EL (cell line): ENCODE data around the gene DNAJB9.

Experiments used
- DNase-seq: peaks from one replicate; pipeline ENCODE4 v3.0.0-alpha.2; 2016

The DNAJB9 gene

DNA sequence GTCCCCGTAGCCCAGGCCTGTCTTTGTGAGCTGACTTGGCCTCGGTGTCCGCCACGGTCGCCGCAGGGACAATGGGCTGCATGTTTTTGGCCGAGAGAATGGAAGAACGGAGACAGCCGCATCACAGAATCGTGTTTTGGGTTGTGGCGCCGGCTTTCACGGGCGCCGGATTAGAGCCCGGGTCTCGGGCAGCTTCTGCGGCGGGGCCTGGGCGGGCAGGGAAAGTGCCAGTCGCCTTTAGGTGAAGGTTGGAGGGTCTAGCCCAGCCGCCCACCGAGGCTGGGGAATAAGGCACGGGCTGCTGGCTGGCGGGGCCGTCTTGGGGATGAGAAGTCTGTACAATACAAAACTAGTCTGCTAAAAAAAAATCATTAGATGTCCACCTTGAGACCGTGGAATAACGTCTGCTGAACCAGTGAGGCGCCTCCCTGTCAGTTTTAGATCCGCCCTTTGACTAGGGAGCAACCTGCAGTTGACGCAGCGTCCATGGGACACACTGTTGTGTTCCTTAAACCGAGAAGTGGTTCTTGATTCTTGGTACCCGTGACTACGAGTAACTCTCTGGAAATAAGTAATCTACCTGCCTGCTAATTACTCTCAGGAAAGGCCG lies 577 bp downstream of the DNAJB9 start:
- peak; percentile 47 for DNase-seq

GRCh38 chr7:108572480-108572879 lies 2.8 kb downstream of the DNAJB9 start:
- no peak for DNase-seq

DNA sequence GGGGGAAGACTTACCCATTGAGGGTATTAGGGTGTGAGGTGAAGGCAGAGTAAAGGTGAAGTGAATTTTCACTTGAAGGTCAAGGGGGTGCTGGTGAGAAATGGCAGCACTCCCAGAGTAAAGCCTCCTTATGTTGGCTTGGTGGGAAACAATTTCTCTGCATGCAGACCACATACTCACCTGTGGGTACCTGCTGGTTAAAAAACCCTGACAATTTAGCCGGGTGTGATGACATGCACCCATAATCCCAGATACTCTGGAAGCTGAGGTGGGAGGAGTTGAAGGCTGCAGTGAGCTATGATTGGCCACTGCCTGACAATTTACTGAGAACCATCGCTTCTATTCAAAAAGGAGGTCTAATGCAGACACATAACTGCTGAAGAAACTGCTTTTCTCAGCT lies 5.5 kb downstream of the DNAJB9 start:
- no peak for DNase-seq

- DNase-seq = no peak
Observed at GRCh38 chr7:108576116-108576515, 6.4 kb downstream of the DNAJB9 start.

GRCh38 chr7:108578937-108579336 lies 9.3 kb downstream of the DNAJB9 start:
- no peak for DNase-seq

- no peak for DNase-seq
Observed at GRCh38 chr7:108580298-108580697, 10.6 kb downstream of the DNAJB9 start.

DNA sequence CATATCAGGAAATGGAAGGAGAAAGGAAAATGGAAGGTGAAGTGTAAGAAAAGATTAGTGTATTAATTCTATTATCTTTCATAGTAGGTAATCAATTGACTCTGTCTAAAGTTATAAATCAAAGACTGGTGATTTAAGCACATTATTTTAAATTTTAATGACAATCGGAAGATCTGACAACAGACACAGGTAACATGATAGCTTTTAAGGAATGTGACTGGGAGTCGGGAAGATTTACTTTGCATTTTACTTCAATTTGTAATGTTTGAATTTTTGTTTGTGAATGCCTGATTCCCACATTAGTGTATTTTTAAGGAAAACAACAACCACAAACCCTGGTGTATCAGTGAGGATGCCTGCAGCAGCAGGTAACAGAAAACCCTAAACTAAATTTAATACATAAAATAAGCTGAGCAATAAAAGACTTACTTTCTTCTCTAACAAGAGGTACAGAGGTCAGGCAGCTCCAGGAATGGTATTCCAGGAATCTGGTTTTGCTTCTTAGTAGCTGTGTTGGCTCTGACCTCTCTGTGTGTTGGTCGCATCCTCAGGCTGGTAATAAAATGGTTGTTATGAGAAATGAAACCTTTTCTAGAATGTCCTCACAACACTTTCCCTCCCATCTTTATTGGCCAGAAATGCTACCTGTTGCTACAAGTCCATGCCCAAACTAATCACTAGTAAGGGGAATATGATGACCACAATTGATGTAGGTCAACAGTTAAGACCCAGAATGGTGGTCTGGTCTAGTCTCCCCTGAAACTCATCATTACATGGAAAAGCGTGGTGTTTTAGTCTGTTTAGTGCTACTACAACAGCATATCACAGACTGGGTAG lies 12.2 kb downstream of the DNAJB9 start:
- peak; percentile 62 for DNase-seq

DNA sequence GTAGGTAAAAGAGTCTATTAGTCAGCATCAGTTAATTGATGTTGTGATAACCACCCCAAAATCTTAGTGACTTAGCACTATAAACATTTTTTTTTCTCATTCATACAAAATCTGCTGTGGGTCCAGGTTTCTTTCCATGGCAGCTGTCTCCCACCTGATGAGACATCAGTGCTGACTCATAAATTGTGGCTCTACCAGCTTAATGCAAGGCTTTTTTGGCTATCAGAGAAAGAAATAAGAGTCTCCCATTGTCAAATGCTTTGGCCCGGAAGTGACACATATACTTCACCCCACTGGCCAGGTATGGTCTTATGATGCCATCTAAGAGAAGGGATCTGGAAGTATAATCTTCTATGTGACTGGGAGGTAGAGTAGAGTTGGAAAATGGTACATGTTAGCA lies 14.5 kb downstream of the DNAJB9 start:
- no peak for DNase-seq

GRCh38 chr7:108585843-108586242 lies 16.2 kb downstream of the DNAJB9 start:
- no peak for DNase-seq

DNA sequence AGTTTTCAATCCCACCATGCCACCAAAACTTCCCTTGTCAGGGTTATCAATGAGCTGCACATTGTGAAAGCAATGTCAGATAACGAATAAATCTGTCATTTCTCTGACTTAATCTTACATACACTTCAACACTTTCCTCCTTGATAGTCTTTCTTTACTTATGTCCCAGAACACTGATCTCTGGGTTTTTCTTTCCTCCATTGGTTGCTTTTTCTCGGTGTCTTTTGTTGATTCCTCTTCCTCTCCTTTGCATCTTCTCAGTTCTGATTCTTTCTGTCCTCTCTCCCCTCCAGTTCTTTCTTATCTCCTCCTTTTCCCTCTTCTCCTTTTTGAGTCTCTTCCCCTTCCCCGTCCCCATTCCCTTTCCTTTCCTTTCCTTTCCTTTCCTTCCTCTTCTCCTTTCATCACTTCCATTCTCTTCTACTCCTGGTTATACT lies 16.6 kb downstream of the DNAJB9 start:
- no peak for DNase-seq

DNA sequence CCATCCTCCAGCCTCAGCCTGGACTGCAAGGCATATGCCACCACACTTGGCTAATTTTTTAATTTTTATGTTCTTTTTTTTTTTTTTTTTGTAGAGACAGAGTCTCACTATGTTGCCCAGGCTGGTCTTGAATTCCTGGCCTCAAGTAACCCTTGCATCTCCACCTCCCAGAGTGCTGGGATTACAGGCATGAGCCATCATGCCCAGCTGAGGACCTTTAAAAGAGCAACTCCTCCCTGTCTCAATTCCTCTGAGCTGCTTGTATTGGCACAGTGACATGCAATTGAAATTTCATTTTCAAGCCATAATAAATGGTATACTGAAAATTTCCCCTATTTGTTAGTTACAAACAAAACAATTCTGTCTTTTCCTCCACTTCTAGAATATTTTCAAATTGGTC lies 19.5 kb downstream of the DNAJB9 start:
- DNase-seq = no peak

- no peak for DNase-seq
Observed at GRCh38 chr7:108589874-108590273, 20.2 kb downstream of the DNAJB9 start.

GRCh38 chr7:108590606-108591005 lies 20.9 kb downstream of the DNAJB9 start:
- no peak for DNase-seq

- peak; percentile 21 for DNase-seq
Observed at GRCh38 chr7:108592646-108593201, 23.1 kb downstream of the DNAJB9 start.

GRCh38 chr7:108596560-108596959 lies 26.9 kb downstream of the DNAJB9 start:
- DNase-seq = no peak

DNA sequence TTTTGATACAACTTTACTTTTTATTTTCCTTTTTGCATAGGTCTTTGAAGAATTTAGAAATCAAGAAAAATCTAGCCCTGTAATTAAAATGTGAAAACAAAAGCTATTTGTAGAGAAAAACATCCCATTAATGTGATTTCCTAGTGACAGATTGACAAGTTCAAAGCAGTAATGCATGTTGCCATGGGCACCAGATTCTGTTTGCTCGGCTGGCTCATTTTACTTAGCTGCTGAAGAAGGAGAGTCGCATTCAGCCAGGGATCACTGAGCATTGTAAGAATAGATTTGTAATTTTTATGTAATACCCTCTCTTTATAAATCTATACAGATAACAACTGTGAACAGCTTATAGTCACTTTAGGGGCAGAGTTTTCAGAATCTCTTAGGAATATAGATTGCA lies 28.5 kb downstream of the DNAJB9 start:
- DNase-seq = no peak

GRCh38 chr7:108598914-108599580 lies 29.4 kb downstream of the DNAJB9 start:
- DNase-seq = no peak

DNA sequence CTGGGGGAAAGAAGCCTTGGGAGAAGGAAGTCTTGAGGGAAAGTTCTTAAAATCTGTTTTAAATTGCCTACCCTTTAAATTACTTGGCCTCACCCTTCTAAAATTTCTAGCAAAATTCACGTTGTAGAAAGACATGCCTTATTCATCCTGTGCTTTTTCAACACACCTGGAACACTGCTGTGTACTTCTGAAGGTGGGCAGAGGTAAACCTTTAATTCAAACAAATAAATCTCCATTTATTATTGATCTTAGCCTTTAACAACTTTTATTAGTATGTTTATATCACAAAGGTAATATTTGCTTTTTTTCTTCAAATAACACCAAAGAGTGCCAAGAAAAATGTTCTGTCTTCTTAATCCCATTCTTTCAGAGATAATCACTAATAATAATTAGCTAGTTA lies 30.7 kb downstream of the DNAJB9 start:
- DNase-seq = no peak

- no peak for DNase-seq
Observed at GRCh38 chr7:108603656-108604306, 34.1 kb downstream of the DNAJB9 start.

DNA sequence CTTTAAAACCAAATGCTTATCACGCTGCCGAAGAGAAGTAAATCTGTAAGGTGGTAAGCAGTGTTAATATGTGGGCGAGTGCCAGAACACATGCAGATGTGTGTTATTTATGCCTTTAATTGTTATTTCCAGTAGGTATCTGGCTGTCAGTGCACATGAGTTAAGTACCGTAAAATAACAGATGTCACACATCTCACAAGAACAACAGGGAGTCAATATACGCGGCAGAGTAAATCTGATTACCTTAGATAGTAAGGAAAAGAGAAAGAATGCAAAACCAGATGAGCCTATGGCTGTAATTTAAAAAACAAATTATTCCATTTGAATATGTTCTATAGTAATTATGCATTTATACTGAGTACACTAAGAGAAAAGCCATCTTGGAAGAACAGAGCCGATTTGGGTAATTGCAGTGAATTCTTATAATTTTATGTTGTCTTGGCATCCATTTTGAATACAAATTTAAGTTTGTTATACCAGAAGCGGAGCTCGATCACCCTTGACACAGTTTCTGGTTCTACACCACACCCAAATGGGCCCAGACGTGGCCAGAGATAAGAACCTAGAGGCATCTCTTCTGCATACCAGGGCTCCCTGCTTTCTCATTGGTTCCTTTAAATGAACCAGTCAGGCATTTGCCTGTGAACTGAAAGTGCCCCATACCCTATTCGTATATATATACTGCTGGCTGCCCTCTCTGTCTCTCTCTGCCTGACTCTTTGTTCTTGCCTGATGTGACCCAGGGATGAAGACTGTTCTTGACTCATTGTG lies 34.8 kb downstream of the DNAJB9 start:
- DNase-seq = no peak

GRCh38 chr7:108605559-108606201 lies 36.0 kb downstream of the DNAJB9 start:
- DNase-seq = no peak

GRCh38 chr7:108609643-108610042 lies 40.0 kb downstream of the DNAJB9 start:
- DNase-seq = no peak
